WTC11 (cell line): ENCODE measurements around the gene MDK. TPM values are rescaled to one million over a fixed set of nuclear protein-coding genes. Genes with fewer than 3 reads are reported as not detected.

Source experiments
- ATAC-seq: fragments of 200-7000 bp; cut with Tn5 transposase; 2 replicates; pipeline ENCODE4 v1.10.0; 2021; ENCODE audit warnings: mild to moderate bottlenecking, moderate library complexity
- CTCF ChIA-PET: fragments of 300-600 bp; sonication (Branson Sonifier 250); formaldehyde crosslinking; loops from one replicate; lab custom pipeline; 2021; ENCODE audit warnings: antibody characterized with exemption; lab: Charles Lee
- POLR2A ChIA-PET: fragments of 350-600 bp; sonication (Branson Sonifier 250); formaldehyde crosslinking; loops from one replicate; lab custom pipeline; 2021; ENCODE audit warnings: antibody characterized with exemption; lab: Charles Lee
- DNase-seq: peaks from one replicate; pipeline ENCODE4 v3.0.0; 2021; ENCODE audit warnings: low spot score
- H3K27ac Mint-ChIP-seq: 2 replicates; pipeline ENCODE4 v1.8.0; 2021; ENCODE audit warnings: mixed read lengths
- H3K27me3 Mint-ChIP-seq: 2 replicates; pipeline ENCODE4 v1.8.0; 2021; ENCODE audit warnings: low read depth, mild to moderate bottlenecking, moderate library complexity, mixed read lengths
- H3K36me3 Mint-ChIP-seq: 2 replicates; pipeline ENCODE4 v1.8.0; 2021; ENCODE audit warnings: mixed read lengths
- H3K4me1 Mint-ChIP-seq: 2 replicates; pipeline ENCODE4 v1.8.0; 2022; ENCODE audit warnings: mixed read lengths
- H3K4me3 Mint-ChIP-seq: 2 replicates; pipeline ENCODE4 v1.8.0; 2021; ENCODE audit warnings: mild to moderate bottlenecking, moderate library complexity, mixed read lengths
- H3K9me3 Mint-ChIP-seq: 2 replicates; pipeline ENCODE4 v1.8.0; 2021; ENCODE audit warnings: mixed read lengths
- ARID4B ChIP-seq: sonication (generic); formaldehyde crosslinking; IDR thresholded peaks from 2 replicates; pipeline ENCODE4 v1.8.0; 2023; ENCODE audit warnings: missing genetic modification reagents, mild to moderate bottlenecking, borderline replicate concordance
- ATF3 ChIP-seq: sonication (generic); formaldehyde crosslinking; conservative IDR thresholded peaks from 2 replicates; pipeline ENCODE4 v1.8.1; 2022; ENCODE audit warnings: mild to moderate bottlenecking, missing genetic modification reagents
- CREM ChIP-seq: sonication (generic); formaldehyde crosslinking; IDR thresholded peaks from 2 replicates; pipeline ENCODE4 v1.8.1; 2022; ENCODE audit warnings: mild to moderate bottlenecking, missing genetic modification reagents, moderate library complexity
- ELF4 ChIP-seq: sonication (generic); formaldehyde crosslinking; IDR thresholded peaks from 2 replicates; pipeline ENCODE4 v1.8.1; 2022; ENCODE audit warnings: low read depth, mild to moderate bottlenecking, moderate library complexity, missing genetic modification reagents
- ETV6 ChIP-seq: sonication (generic); formaldehyde crosslinking; IDR thresholded peaks from 2 replicates; pipeline ENCODE4 v1.8.1; 2022; ENCODE audit warnings: mild to moderate bottlenecking, missing genetic modification reagents
- FOXJ3 ChIP-seq: sonication (generic); formaldehyde crosslinking; IDR thresholded peaks from 2 replicates; pipeline ENCODE4 v1.9.0; 2021; ENCODE audit warnings: missing genetic modification reagents, mild to moderate bottlenecking, borderline replicate concordance
- GRHL2 ChIP-seq: fragments of 250-450 bp; sonication (Bioruptor Pico); IDR thresholded peaks from 2 replicates; pipeline ENCODE4 v1.8.0; 2022; ENCODE audit warnings: mild to moderate bottlenecking, moderate library complexity; ENCODE audit not compliant: insufficient replicate concordance, severe bottlenecking
- HMGA2 ChIP-seq: fragments of 250-450 bp; sonication (Bioruptor Pico); IDR thresholded peaks from 2 replicates; pipeline ENCODE4 v1.4.0; 2021; ENCODE audit warnings: mild to moderate bottlenecking, moderate library complexity
- HMGXB4 ChIP-seq: sonication (generic); formaldehyde crosslinking; IDR thresholded peaks from 2 replicates; pipeline ENCODE4 v1.8.1; 2023; ENCODE audit warnings: mild to moderate bottlenecking, moderate library complexity, missing genetic modification reagents
- IRF1 ChIP-seq: sonication (generic); formaldehyde crosslinking; IDR thresholded peaks from 2 replicates; pipeline ENCODE4 v1.8.0; 2023; ENCODE audit warnings: missing genetic modification reagents
- MLX ChIP-seq: sonication (generic); formaldehyde crosslinking; IDR thresholded peaks from 2 replicates; pipeline ENCODE4 v1.8.1; 2023; ENCODE audit warnings: mild to moderate bottlenecking, missing genetic modification reagents, moderate library complexity
- PRRX2 ChIP-seq: fragments of 250-450 bp; sonication (Bioruptor Pico); IDR thresholded peaks from 2 replicates; pipeline ENCODE4 v1.8.0; 2021; ENCODE audit warnings: mild to moderate bottlenecking
- RELA ChIP-seq: sonication (generic); formaldehyde crosslinking; IDR thresholded peaks from 2 replicates; pipeline ENCODE4 v1.8.1; 2022; ENCODE audit warnings: missing genetic modification reagents, mild to moderate bottlenecking, borderline replicate concordance
- RORB ChIP-seq: fragments of 250-450 bp; sonication (Bioruptor Pico); IDR thresholded peaks from 2 replicates; pipeline ENCODE4 v1.9.0; 2021; ENCODE audit warnings: mild to moderate bottlenecking
- SP1 ChIP-seq: sonication (generic); formaldehyde crosslinking; conservative IDR thresholded peaks from 2 replicates; pipeline ENCODE4 v1.8.1; 2022; ENCODE audit warnings: missing genetic modification reagents
- ZMAT4 ChIP-seq: fragments of 250-450 bp; sonication (Bioruptor Pico); IDR thresholded peaks from 2 replicates; pipeline ENCODE4 v1.9.0; 2021; ENCODE audit warnings: mild to moderate bottlenecking
- ZNF219 ChIP-seq: sonication (generic); formaldehyde crosslinking; IDR thresholded peaks from 2 replicates; pipeline ENCODE4 v1.8.0; 2023; ENCODE audit warnings: missing genetic modification reagents, mild to moderate bottlenecking, borderline replicate concordance
- ZNF281 ChIP-seq: sonication (generic); formaldehyde crosslinking; IDR thresholded peaks from 2 replicates; pipeline ENCODE4 v1.8.0; 2023; ENCODE audit warnings: mild to moderate bottlenecking, missing genetic modification reagents
- ZNF512 ChIP-seq: sonication (generic); formaldehyde crosslinking; IDR thresholded peaks from 2 replicates; pipeline ENCODE4 v1.8.1; 2022; ENCODE audit warnings: missing genetic modification reagents, borderline replicate concordance
- ZSCAN18 ChIP-seq: fragments of 250-450 bp; sonication (Bioruptor Pico); IDR thresholded peaks from 2 replicates; pipeline ENCODE4 v2.1.2; 2022; ENCODE audit warnings: mild to moderate bottlenecking, moderate library complexity
- total RNA-seq: library from RNA; stranded (reverse); gene quantifications from 3 replicates; pipeline ENCODE4 v1.2.3, GENCODE V29; 2021

The MDK gene
- total RNA-seq, 1 experiment from 2014 or later: 560 TPM

- CTCF ChIA-PET: interaction anchor here (0.9 to 5.2 kb wide), 8 partner anchors 9 to 138 kb away, joined by 4 to 51 read pairs (median 6); no protein-coding TSS in a partner anchor
- no peak overlapping the region for H3K4me3 Mint-ChIP-seq
- no peak overlapping the region for H3K27ac Mint-ChIP-seq
- peaks cover 29% of the 10 kb centered on the region for H3K36me3 Mint-ChIP-seq
- ATAC-seq: no peak
- peaks cover 10% of the 10 kb centered on the region for H3K4me1 Mint-ChIP-seq
- no peaks in the 10 kb centered on the region for H3K27me3 Mint-ChIP-seq
- H3K9me3 Mint-ChIP-seq: no peaks in the 10 kb centered on the region
- DNase-seq: no peak
- no peak for TF ChIP-seq ZNF281 (CRISPR knock-in tag)
- no peak for TF ChIP-seq ETV6 (CRISPR knock-in tag)
- TF ChIP-seq CREM: no peak
- TF ChIP-seq HMGA2 (CRISPR knock-in tag): no peak
- TF ChIP-seq HMGXB4: no peak
- no peak for TF ChIP-seq ZNF219
- no peak for TF ChIP-seq PRRX2 (CRISPR knock-in tag)
- no peak for TF ChIP-seq FOXJ3 (CRISPR knock-in tag)
- no peak for TF ChIP-seq IRF1 (CRISPR knock-in tag)
- TF ChIP-seq ZNF512 (CRISPR knock-in tag): no peak
- no peak for TF ChIP-seq GRHL2 (CRISPR knock-in tag)
- TF ChIP-seq RORB (CRISPR knock-in tag): no peak
- no peak for TF ChIP-seq SP1
- no peak for TF ChIP-seq RELA (CRISPR knock-in tag)
- no peak for TF ChIP-seq ZMAT4 (CRISPR knock-in tag)
- no peak for TF ChIP-seq ZSCAN18 (CRISPR knock-in tag)
- no peak for TF ChIP-seq MLX (CRISPR knock-in tag)
- no peak for TF ChIP-seq ARID4B
- no peak for TF ChIP-seq ATF3 (CRISPR knock-in tag)
- TF ChIP-seq ELF4 (CRISPR knock-in tag): no peak
- TF ChIP-seq, all 79 proteins: peak for 0
- POLR2A ChIA-PET: interaction anchor here (0.7 kb wide), 1 partner anchor 21 kb away, joined by 3 read pairs; no protein-coding TSS in a partner anchor
Measured at GRCh38 chr11:46377831-46378230, 3.6 kb upstream of the MDK start.
